ENCODE measurements around the gene IL12B.
"Not testable (repeated sequence)": the region's sequence is repeated elsewhere in the genome, so short reads cannot be mapped to it uniquely, and the experiment has no call there.

IL12B gene

DNA sequence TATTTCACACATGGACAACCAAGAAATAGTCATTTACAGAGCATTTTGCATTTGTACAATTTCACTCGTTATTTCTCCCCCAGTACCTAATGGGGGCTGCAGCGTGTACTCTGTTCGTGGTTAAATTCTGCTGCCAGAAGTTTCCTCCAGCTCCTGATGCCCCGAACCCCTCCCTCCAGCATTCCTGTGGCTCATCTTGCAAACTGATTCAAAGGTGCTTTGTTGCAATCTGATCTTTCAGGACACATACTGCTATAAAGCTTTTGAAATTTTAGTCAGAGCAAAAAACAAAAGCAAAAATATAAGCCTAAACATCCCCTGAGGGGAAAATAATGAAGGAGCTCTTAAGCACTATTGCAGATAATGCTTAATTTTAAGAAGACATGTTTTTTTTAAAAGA, 39.5 kb downstream of the IL12B start:
- DNase-seq = no peak

DNA sequence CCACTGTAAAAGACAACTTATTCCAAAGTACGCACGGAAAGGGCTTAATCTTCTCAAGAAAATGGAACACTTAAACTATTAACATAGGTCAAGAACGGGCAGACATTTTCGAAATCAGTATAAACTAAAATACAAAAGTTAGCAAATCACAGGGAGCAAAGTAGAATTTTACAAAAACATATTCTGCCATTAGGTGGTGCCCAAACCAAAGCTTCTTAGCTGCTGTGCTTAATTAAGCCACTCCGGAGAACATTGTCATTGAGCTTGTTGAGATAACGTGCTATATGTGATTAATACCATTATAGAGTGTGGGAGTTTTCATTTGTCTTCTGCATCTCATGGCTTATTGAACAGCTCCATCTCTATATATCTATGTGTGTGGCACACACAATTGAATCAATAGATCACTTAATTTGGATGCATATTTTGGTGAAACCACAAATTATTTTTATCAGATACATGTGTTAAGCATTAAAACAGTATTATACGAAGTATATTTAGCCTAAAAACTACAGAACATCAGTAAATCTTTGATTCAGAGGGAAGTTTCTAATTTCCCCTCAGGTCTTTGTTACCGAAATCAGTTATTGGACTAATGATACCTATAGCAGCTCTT, 43.8 kb downstream of the IL12B start:
- DNase-seq = peak in 1 of 14 donors; percentile 7

DNA sequence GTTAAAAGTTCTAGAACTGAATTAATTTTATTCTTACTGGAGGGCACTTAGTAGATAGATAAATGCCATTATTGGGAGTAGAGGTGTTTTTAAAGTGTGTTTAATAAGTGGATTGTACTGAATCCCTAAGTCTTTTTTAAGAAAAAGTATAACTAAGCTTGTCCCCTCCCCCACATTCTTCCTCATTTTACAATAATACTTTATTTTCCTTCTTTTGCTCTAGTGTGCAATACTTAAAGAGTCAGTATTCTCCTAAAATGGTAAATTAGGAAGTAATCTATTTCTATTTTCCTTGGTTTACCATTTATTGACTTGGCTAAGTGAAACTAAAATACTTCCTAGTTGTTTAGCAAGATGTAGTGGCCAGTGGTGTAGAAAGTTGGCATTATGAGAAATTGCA, 55.6 kb downstream of the IL12B start:
- DNase-seq = no peak

DNA sequence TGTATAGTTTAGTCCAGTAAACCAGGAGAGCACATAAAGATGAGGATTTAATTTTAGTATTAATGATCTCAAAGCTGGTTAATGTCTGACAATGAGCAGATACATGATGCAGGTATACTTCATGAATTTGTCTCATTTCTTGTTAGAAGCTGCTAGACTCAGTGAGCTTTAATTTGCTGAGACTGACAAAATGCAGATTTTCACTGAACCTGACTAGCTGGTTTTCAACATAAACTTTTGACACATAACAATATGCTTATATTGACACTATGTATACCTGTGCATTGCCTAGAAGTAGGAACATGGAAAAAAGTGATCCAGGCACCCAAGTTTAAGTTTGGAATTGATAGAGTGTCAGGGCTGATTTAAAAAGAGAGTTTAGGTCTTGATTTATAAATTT, 56.4 kb downstream of the IL12B start:
- DNase-seq = no peak

DNA sequence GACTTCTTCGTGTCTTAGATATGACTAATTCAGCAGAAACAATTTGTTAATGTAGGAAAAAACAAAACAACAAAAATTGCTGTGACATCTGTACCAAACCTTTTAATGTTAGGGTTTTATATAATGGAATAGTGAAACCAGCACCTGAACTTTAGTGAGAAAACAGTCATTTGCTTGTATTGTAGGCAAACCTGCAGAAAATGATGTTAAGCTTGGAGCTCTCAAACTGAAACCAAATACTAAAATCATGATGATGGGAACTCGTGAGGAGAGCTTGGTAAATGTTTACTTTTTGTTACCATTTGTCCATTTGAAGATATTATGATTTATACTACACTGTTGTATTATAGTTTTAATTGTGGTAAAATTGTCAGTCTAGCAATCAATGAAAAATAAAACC, 60.6 kb downstream of the IL12B start:
- no peak for DNase-seq

DNA sequence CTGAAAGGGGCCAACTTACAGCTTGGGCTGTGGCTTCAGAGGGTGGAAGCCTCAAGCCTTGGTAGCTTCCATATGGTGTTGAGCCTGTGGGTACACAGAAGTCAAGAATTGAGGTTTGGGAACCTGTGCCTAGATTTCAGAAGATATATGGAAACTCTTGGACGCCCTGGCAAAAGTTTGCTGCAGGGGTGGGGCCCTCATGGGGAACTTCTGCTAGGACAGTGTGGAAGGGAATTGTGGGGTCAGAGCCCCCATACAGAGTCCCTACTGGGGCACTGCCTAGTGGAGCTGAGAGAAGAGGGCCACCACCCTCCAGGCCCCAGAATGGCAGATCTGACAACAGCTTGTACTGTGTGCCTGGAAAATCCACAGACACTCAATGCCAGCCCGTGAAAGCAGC, 63.5 kb downstream of the IL12B start:
- DNase-seq = not testable (repeated sequence)

All from C1 segment of cervical spinal cord (tissue), 14 donors.